NCI-H2107 (cell line): ENCODE results near the gene MAGEA2.
"Not testable (repeated sequence)": the region's sequence is repeated elsewhere in the genome, so short reads cannot be mapped to it uniquely, and the experiment has no call there.

Experiments
- DNase-seq: peaks from one replicate; lab custom pipeline; 2025; lab: John Stamatoyannopoulos, UW

Gene MAGEA2

GRCh38 chrX:152706500-152706899 lies 47.1 kb downstream of the MAGEA2 start:
- not testable (repeated sequence) for DNase-seq

- DNase-seq = not testable (repeated sequence)
Measured at GRCh38 chrX:152700390-152700789, 53.3 kb downstream of the MAGEA2 start.
